Measurements from ENCODE around the gene ARMCX4. TPM values are rescaled to one million over a fixed set of nuclear protein-coding genes. Genes with fewer than 3 reads are reported as not detected.
A peak's percentile ranks its signal among the peaks of the same experiment; 100 is the strongest.

ARMCX4 gene
- 10 to 100 TPM in 4 of 8 experiments, 1 to 10 TPM in 4; 3.2 to 21.7 (median 9.6) TPM for total RNA-seq

GRCh38 chrX:101485212-101485949, at the start of gene ARMCX4:
TSS of gene ARMCX4 (plus strand) at chrX:101485456. CDS start at chrX:101488590, 3,134 bp downstream.
- WGBS, 10 experiments: 20 to 40% (median 33%) methylated on average over 1 to 17 of the region's 50 CpGs; no CpG with 5 or more reads in 7 of the 10 experiments
- peak; percentile 83 to 99 (median 98) for ATAC-seq (replicated peaks in 6 of 8)
- peak within 1 kb of the TSS; percentile 54 to 99 (median 67) for H3K4me3 ChIP-seq
- H3K27ac ChIP-seq: peak within 1 kb of the TSS; percentile 87 to 96
- no peaks in the 10 kb centered on the region for H3K4me1 ChIP-seq (replicated peaks in 1 of 2)
- in situ Hi-C loops (cut with MboI; ENCODE audit: low pct_unique_long_range_greater_than_20kb in 2 of 9, low sequenced_read_pairs in 9 of 9, unreplicated experiment in 9 of 9): no loop called here

- Histone ChIP-seq H3K4me1 (replicated peaks in 1 of 2) (no peaks in the 10 kb centered on the region), H3K4me3 (no peak overlapping the region), H3K27ac (no peak overlapping the region)
- peak in 2 of 8 experiments; percentile 75 to 91 for ATAC-seq (replicated peaks in 6 of 8)
- 100% methylated on average over 1 of the region's 2 CpGs; no CpG with 5 or more reads in 8 of the 10 experiments for WGBS, 10 experiments
- in situ Hi-C loops (cut with MboI; ENCODE audit: low pct_unique_long_range_greater_than_20kb in 2 of 9, low sequenced_read_pairs in 9 of 9, unreplicated experiment in 9 of 9): no loop called here
Observed at GRCh38 chrX:101442085-101442484, 43.2 kb upstream of the ARMCX4 start.

GRCh38 chrX:101449279-101449678, 36.0 kb upstream of the ARMCX4 start:
- H3K27ac ChIP-seq: no peak overlapping the region
- ATAC-seq (replicated peaks in 6 of 8): no peak
- no peaks in the 10 kb centered on the region for H3K4me1 ChIP-seq (replicated peaks in 1 of 2)
- in situ Hi-C loops (cut with MboI; ENCODE audit: low pct_unique_long_range_greater_than_20kb in 2 of 9, low sequenced_read_pairs in 9 of 9, unreplicated experiment in 9 of 9): no loop called here
- H3K4me3 ChIP-seq: no peak overlapping the region
- 75 to 90% (median 84%) methylated on average over 1 of the region's 1 CpG; no CpG with 5 or more reads in 4 of the 10 experiments for WGBS, 10 experiments

- in situ Hi-C loops (cut with MboI; ENCODE audit: low pct_unique_long_range_greater_than_20kb in 2 of 9, low sequenced_read_pairs in 9 of 9, unreplicated experiment in 9 of 9): no loop called here
- Histone ChIP-seq H3K4me3 (no peak overlapping the region), H3K27ac (no peak overlapping the region), H3K4me1 (replicated peaks in 1 of 2) (no peaks in the 10 kb centered on the region)
- WGBS, 10 experiments: 17% methylated on average over 1 of the region's 2 CpGs; no CpG with 5 or more reads in 9 of the 10 experiments
- no peak for ATAC-seq (replicated peaks in 6 of 8)
Observed at GRCh38 chrX:101450085-101450484, 35.2 kb upstream of the ARMCX4 start.

- Histone ChIP-seq H3K4me3 (no peak overlapping the region), H3K4me1 (replicated peaks in 1 of 2) (no peaks in the 10 kb centered on the region), H3K27ac (no peak overlapping the region)
- ATAC-seq (replicated peaks in 6 of 8): peak in 3 of 8 experiments; percentile 51 to 97 (median 95)
- in situ Hi-C loops (cut with MboI; ENCODE audit: low pct_unique_long_range_greater_than_20kb in 2 of 9, low sequenced_read_pairs in 9 of 9, unreplicated experiment in 9 of 9): no loop called here
- WGBS, 10 experiments: 47 to 100% (median 56%) methylated on average over 1 to 2 of the region's 2 CpGs; no CpG with 5 or more reads in 7 of the 10 experiments
Observed at GRCh38 chrX:101450961-101451360, 34.3 kb upstream of the ARMCX4 start.

GRCh38 chrX:101452056-101452455, 33.2 kb upstream of the ARMCX4 start:
- in situ Hi-C loops (cut with MboI; ENCODE audit: low pct_unique_long_range_greater_than_20kb in 2 of 9, low sequenced_read_pairs in 9 of 9, unreplicated experiment in 9 of 9): no loop called here
- Histone ChIP-seq H3K4me3 (no peak overlapping the region), H3K27ac (no peak overlapping the region), H3K4me1 (replicated peaks in 1 of 2) (no peaks in the 10 kb centered on the region)
- ATAC-seq (replicated peaks in 6 of 8): no peak
- 17 to 100% (median 60%) methylated on average over 1 to 3 of the region's 3 CpGs; no CpG with 5 or more reads in 3 of the 10 experiments for WGBS, 10 experiments

- in situ Hi-C loops (cut with MboI; ENCODE audit: low pct_unique_long_range_greater_than_20kb in 2 of 9, low sequenced_read_pairs in 9 of 9, unreplicated experiment in 9 of 9): no loop called here
- ATAC-seq (replicated peaks in 6 of 8): no peak
- no peak overlapping the region for H3K27ac ChIP-seq
- H3K4me1 ChIP-seq (replicated peaks in 1 of 2): no peaks in the 10 kb centered on the region
- WGBS, 10 experiments: 0 to 100% (median 88%) methylated on average over 1 of the region's 1 CpG; no CpG with 5 or more reads in 7 of the 10 experiments
- H3K4me3 ChIP-seq: no peak overlapping the region
Observed at GRCh38 chrX:101460669-101461068, 24.6 kb upstream of the ARMCX4 start.

GRCh38 chrX:101462892-101463291, 22.4 kb upstream of the ARMCX4 start:
- in situ Hi-C loops (cut with MboI; ENCODE audit: low pct_unique_long_range_greater_than_20kb in 2 of 9, low sequenced_read_pairs in 9 of 9, unreplicated experiment in 9 of 9): no loop called here
- Histone ChIP-seq H3K4me1 (replicated peaks in 1 of 2) (no peaks in the 10 kb centered on the region), H3K27ac (no peak overlapping the region), H3K4me3 (no peak overlapping the region)
- ATAC-seq (replicated peaks in 6 of 8): peak in 3 of 8 experiments; percentile 67 to 71 (median 70)
- WGBS, 10 experiments: 83% methylated on average over 1 of the region's 3 CpGs; no CpG with 5 or more reads in 9 of the 10 experiments

- WGBS, 10 experiments: 0 to 95% (median 63%) methylated on average over 1 to 2 of the region's 2 CpGs; no CpG with 5 or more reads in 1 of the 10 experiments
- no peaks in the 10 kb centered on the region for H3K4me1 ChIP-seq (replicated peaks in 1 of 2)
- H3K4me3 ChIP-seq: no peak overlapping the region
- peak in 1 of 8 experiments; percentile 66 for ATAC-seq (replicated peaks in 6 of 8)
- in situ Hi-C loops (cut with MboI; ENCODE audit: low pct_unique_long_range_greater_than_20kb in 2 of 9, low sequenced_read_pairs in 9 of 9, unreplicated experiment in 9 of 9): no loop called here
- no peak overlapping the region for H3K27ac ChIP-seq
Observed at GRCh38 chrX:101478366-101478765, 6.9 kb upstream of the ARMCX4 start.

GRCh38 chrX:101482296-101482695, 3.0 kb upstream of the ARMCX4 start:
- H3K4me3 ChIP-seq: no peak overlapping the region
- no peaks in the 10 kb centered on the region for H3K4me1 ChIP-seq (replicated peaks in 1 of 2)
- WGBS, 10 experiments: 51 to 92% (median 60%) methylated on average over 1 to 4 of the region's 4 CpGs; no CpG with 5 or more reads in 6 of the 10 experiments
- in situ Hi-C loops (cut with MboI; ENCODE audit: low pct_unique_long_range_greater_than_20kb in 2 of 9, low sequenced_read_pairs in 9 of 9, unreplicated experiment in 9 of 9): no loop called here
- ATAC-seq (replicated peaks in 6 of 8): no peak
- no peak overlapping the region for H3K27ac ChIP-seq

GRCh38 chrX:101483705-101484104, 1.6 kb upstream of the ARMCX4 start:
- ATAC-seq (replicated peaks in 6 of 8): no peak
- H3K4me3 ChIP-seq: no peak overlapping the region
- WGBS, 10 experiments: 0 to 57% (median 14%) methylated on average over 1 to 3 of the region's 3 CpGs; no CpG with 5 or more reads in 1 of the 10 experiments
- H3K27ac ChIP-seq: no peak overlapping the region
- H3K4me1 ChIP-seq (replicated peaks in 1 of 2): no peaks in the 10 kb centered on the region
- in situ Hi-C loops (cut with MboI; ENCODE audit: low pct_unique_long_range_greater_than_20kb in 2 of 9, low sequenced_read_pairs in 9 of 9, unreplicated experiment in 9 of 9): no loop called here

GRCh38 chrX:101484135-101484534, 1.1 kb upstream of the ARMCX4 start:
- H3K4me1 ChIP-seq (replicated peaks in 1 of 2): no peaks in the 10 kb centered on the region
- no peak overlapping the region for H3K27ac ChIP-seq
- in situ Hi-C loops (cut with MboI; ENCODE audit: low pct_unique_long_range_greater_than_20kb in 2 of 9, low sequenced_read_pairs in 9 of 9, unreplicated experiment in 9 of 9): no loop called here
- WGBS, 10 experiments: 40 to 97% (median 56%) methylated on average over 1 to 5 of the region's 6 CpGs; no CpG with 5 or more reads in 6 of the 10 experiments
- ATAC-seq (replicated peaks in 6 of 8): no peak
- H3K4me3 ChIP-seq: no peak overlapping the region

- ATAC-seq (replicated peaks in 6 of 8): no peak
- in situ Hi-C loops (cut with MboI; ENCODE audit: low pct_unique_long_range_greater_than_20kb in 2 of 9, low sequenced_read_pairs in 9 of 9, unreplicated experiment in 9 of 9): no loop called here
- 33% methylated on average over 1 of the region's 2 CpGs; no CpG with 5 or more reads in 9 of the 10 experiments for WGBS, 10 experiments
- no peak overlapping the region for H3K4me3 ChIP-seq
- no peak overlapping the region for H3K27ac ChIP-seq
- no peaks in the 10 kb centered on the region for H3K4me1 ChIP-seq (replicated peaks in 1 of 2)
Observed at GRCh38 chrX:101488796-101489195, 3.5 kb downstream of the ARMCX4 start.
